Activated naive CD8-positive, alpha-beta T cell treated with anti-CD3 and anti-CD28 coated beads, Interleukin-2, amount 50 U/mL, for 24 hours (primary cell): ENCODE measurements around the gene AGPS.
"Not testable (repeated sequence)": the region's sequence is repeated elsewhere in the genome, so short reads cannot be mapped to it uniquely, and the experiment has no call there.

Source experiments
- ATAC-seq: fragments of 150-1000 bp; cut with Tn5 transposase; one replicate; pipeline ENCODE4 v1.10.0; 2021
- DNase-seq: peaks from one replicate; pipeline ENCODE4 v3.0.0; 2021
- H3K27ac Mint-ChIP-seq: one replicate; pipeline ENCODE4 v1.8.0; 2021; ENCODE audit warnings: mild to moderate bottlenecking, mixed read lengths
- H3K27me3 Mint-ChIP-seq: one replicate; pipeline ENCODE4 v1.8.0; 2021; ENCODE audit warnings: mixed read lengths
- H3K36me3 Mint-ChIP-seq: one replicate; pipeline ENCODE4 v1.8.0; 2021; ENCODE audit warnings: low read depth, mixed read lengths
- H3K4me1 Mint-ChIP-seq: one replicate; pipeline ENCODE4 v1.8.0; 2021; ENCODE audit warnings: mixed read lengths
- H3K4me3 Mint-ChIP-seq: one replicate; pipeline ENCODE4 v1.8.0; 2021; ENCODE audit warnings: mild to moderate bottlenecking, moderate library complexity, mixed read lengths
- H3K9me3 Mint-ChIP-seq: one replicate; pipeline ENCODE4 v1.8.0; 2021; ENCODE audit warnings: mixed read lengths

Gene AGPS

GRCh38 chr2:177397481-177398289, 5.1 kb downstream of the AGPS start:
- Mint-ChIP-seq H3K4me3 (peak overlapping the region; percentile 9), H3K27me3 (no peaks in the 10 kb centered on the region), H3K27ac (peak overlapping the region; percentile 67)

GRCh38 chr2:177398290-177398683, 5.7 kb downstream of the AGPS start:
- no peak overlapping the region for H3K4me3 Mint-ChIP-seq
- peaks cover 20% of the 10 kb centered on the region for H3K36me3 Mint-ChIP-seq
- peaks cover 76% of the 10 kb centered on the region for H3K4me1 Mint-ChIP-seq
- ATAC-seq (no peak), DNase-seq (no peak)
- no peaks in the 10 kb centered on the region for H3K9me3 Mint-ChIP-seq
- H3K27ac Mint-ChIP-seq = no peak overlapping the region
- H3K27me3 Mint-ChIP-seq = no peaks in the 10 kb centered on the region

More at GRCh38 chr2:177397481-177398289, 5.1 kb downstream of the AGPS start:
- Mint-ChIP-seq H3K36me3 (peaks cover 24% of the 10 kb centered on the region), H3K9me3 (no peaks in the 10 kb centered on the region), H3K4me1 (peaks cover 75% of the 10 kb centered on the region)
- DNase-seq (no peak), ATAC-seq (no peak)

GRCh38 chr2:177398791-177399190, 6.2 kb downstream of the AGPS start:
- H3K27me3 Mint-ChIP-seq = no peaks in the 10 kb centered on the region
- DNase-seq (no peak), ATAC-seq (no peak)
- no peak overlapping the region for H3K27ac Mint-ChIP-seq
- H3K9me3 Mint-ChIP-seq = no peaks in the 10 kb centered on the region
- H3K4me1 Mint-ChIP-seq = peaks cover 72% of the 10 kb centered on the region
- peaks cover 16% of the 10 kb centered on the region for H3K36me3 Mint-ChIP-seq
- no peak overlapping the region for H3K4me3 Mint-ChIP-seq

GRCh38 chr2:177399376-177399775, 6.8 kb downstream of the AGPS start:
- H3K36me3 Mint-ChIP-seq = peaks cover 12% of the 10 kb centered on the region
- H3K4me1 Mint-ChIP-seq = peaks cover 72% of the 10 kb centered on the region
- no peak overlapping the region for H3K4me3 Mint-ChIP-seq
- DNase-seq (no peak), ATAC-seq (no peak)
- no peak overlapping the region for H3K27ac Mint-ChIP-seq
- no peaks in the 10 kb centered on the region for H3K27me3 Mint-ChIP-seq
- H3K9me3 Mint-ChIP-seq = no peaks in the 10 kb centered on the region

- Mint-ChIP-seq H3K4me3 (no peak overlapping the region), H3K9me3 (no peaks in the 10 kb centered on the region), H3K36me3 (peaks cover 12% of the 10 kb centered on the region), H3K27me3 (no peaks in the 10 kb centered on the region), H3K4me1 (peaks cover 64% of the 10 kb centered on the region), H3K27ac (no peak overlapping the region)
- ATAC-seq (no peak), DNase-seq (no peak)
Observed at GRCh38 chr2:177400337-177400923, 7.9 kb downstream of the AGPS start.

- no peaks in the 10 kb centered on the region for H3K27me3 Mint-ChIP-seq
- H3K4me1 Mint-ChIP-seq = peaks cover 61% of the 10 kb centered on the region
- H3K4me3 Mint-ChIP-seq = no peak overlapping the region
- no peaks in the 10 kb centered on the region for H3K9me3 Mint-ChIP-seq
- peaks cover 7% of the 10 kb centered on the region for H3K36me3 Mint-ChIP-seq
- DNase-seq (no peak), ATAC-seq (no peak)
- H3K27ac Mint-ChIP-seq = no peak overlapping the region
Observed at GRCh38 chr2:177402096-177402495, 9.5 kb downstream of the AGPS start.

GRCh38 chr2:177403838-177404237, 11.3 kb downstream of the AGPS start:
- no peak for DNase-seq
- peaks cover 49% of the 10 kb centered on the region for H3K4me1 Mint-ChIP-seq
- H3K9me3 Mint-ChIP-seq = no peaks in the 10 kb centered on the region
- no peak overlapping the region for H3K4me3 Mint-ChIP-seq
- H3K36me3 Mint-ChIP-seq = peaks cover 6% of the 10 kb centered on the region
- H3K27ac Mint-ChIP-seq = no peak overlapping the region
- no peak for ATAC-seq
- no peaks in the 10 kb centered on the region for H3K27me3 Mint-ChIP-seq

GRCh38 chr2:177404243-177404642, 11.7 kb downstream of the AGPS start:
- no peaks in the 10 kb centered on the region for H3K9me3 Mint-ChIP-seq
- H3K27me3 Mint-ChIP-seq = no peaks in the 10 kb centered on the region
- H3K27ac Mint-ChIP-seq = no peak overlapping the region
- peaks cover 45% of the 10 kb centered on the region for H3K4me1 Mint-ChIP-seq
- ATAC-seq = no peak
- H3K4me3 Mint-ChIP-seq = no peak overlapping the region
- DNase-seq = no peak
- H3K36me3 Mint-ChIP-seq = peaks cover 6% of the 10 kb centered on the region

GRCh38 chr2:177405029-177405692, 12.6 kb downstream of the AGPS start:
- H3K4me1 Mint-ChIP-seq = peaks cover 39% of the 10 kb centered on the region
- no peaks in the 10 kb centered on the region for H3K27me3 Mint-ChIP-seq

GRCh38 chr2:177406182-177406581, 13.6 kb downstream of the AGPS start:
- Mint-ChIP-seq H3K27me3 (no peaks in the 10 kb centered on the region), H3K27ac (no peak overlapping the region)

More at GRCh38 chr2:177405029-177405692, 12.6 kb downstream of the AGPS start:
- DNase-seq = no peak
- peaks cover 11% of the 10 kb centered on the region for H3K36me3 Mint-ChIP-seq
- no peak for ATAC-seq
- H3K9me3 Mint-ChIP-seq = no peaks in the 10 kb centered on the region
- no peak overlapping the region for H3K27ac Mint-ChIP-seq
- no peak overlapping the region for H3K4me3 Mint-ChIP-seq

GRCh38 chr2:177407031-177407430, 14.5 kb downstream of the AGPS start:
- no peak for DNase-seq
- H3K4me1 Mint-ChIP-seq = peaks cover 30% of the 10 kb centered on the region
- no peaks in the 10 kb centered on the region for H3K27me3 Mint-ChIP-seq
- no peak overlapping the region for H3K4me3 Mint-ChIP-seq
- no peak overlapping the region for H3K27ac Mint-ChIP-seq
- no peak for ATAC-seq
- peaks cover 11% of the 10 kb centered on the region for H3K36me3 Mint-ChIP-seq
- H3K9me3 Mint-ChIP-seq = no peaks in the 10 kb centered on the region

More at GRCh38 chr2:177406182-177406581, 13.6 kb downstream of the AGPS start:
- Mint-ChIP-seq H3K4me1 (peaks cover 31% of the 10 kb centered on the region), H3K9me3 (no peaks in the 10 kb centered on the region), H3K4me3 (no peak overlapping the region), H3K36me3 (peaks cover 11% of the 10 kb centered on the region)
- ATAC-seq (no peak), DNase-seq (no peak)

GRCh38 chr2:177410629-177411028, 18.1 kb downstream of the AGPS start:
- DNase-seq, H3K27ac Mint-ChIP-seq: not testable (repeated sequence)
- H3K4me1 Mint-ChIP-seq = peaks cover 43% of the 10 kb centered on the region

GRCh38 chr2:177413703-177414102, 21.1 kb downstream of the AGPS start:
- peak; percentile 57 for ATAC-seq
- H3K27ac Mint-ChIP-seq = peak overlapping the region; percentile 2

More at GRCh38 chr2:177410629-177411028, 18.1 kb downstream of the AGPS start:
- H3K36me3 Mint-ChIP-seq = peaks cover 12% of the 10 kb centered on the region
- not testable (repeated sequence) for H3K27me3 Mint-ChIP-seq, H3K4me3 Mint-ChIP-seq, H3K9me3 Mint-ChIP-seq, ATAC-seq

GRCh38 chr2:177419274-177419673, 26.7 kb downstream of the AGPS start:
- ATAC-seq (no peak), DNase-seq (no peak)
- no peaks in the 10 kb centered on the region for H3K9me3 Mint-ChIP-seq
- peak overlapping the region; percentile 18 for H3K27ac Mint-ChIP-seq
- peaks cover 29% of the 10 kb centered on the region for H3K4me1 Mint-ChIP-seq
- H3K27me3 Mint-ChIP-seq = no peaks in the 10 kb centered on the region
- no peak overlapping the region for H3K4me3 Mint-ChIP-seq
- peaks cover 8% of the 10 kb centered on the region for H3K36me3 Mint-ChIP-seq

More at GRCh38 chr2:177413703-177414102, 21.1 kb downstream of the AGPS start:
- no peak for DNase-seq
- no peaks in the 10 kb centered on the region for H3K9me3 Mint-ChIP-seq
- peaks cover 34% of the 10 kb centered on the region for H3K4me1 Mint-ChIP-seq
- H3K36me3 Mint-ChIP-seq = peaks cover 9% of the 10 kb centered on the region
- H3K4me3 Mint-ChIP-seq = no peak overlapping the region
- no peaks in the 10 kb centered on the region for H3K27me3 Mint-ChIP-seq

GRCh38 chr2:177422271-177422670, 29.7 kb downstream of the AGPS start:
- H3K9me3 Mint-ChIP-seq = peaks cover 14% of the 10 kb centered on the region
- H3K4me1 Mint-ChIP-seq = peaks cover 23% of the 10 kb centered on the region
- DNase-seq (no peak), ATAC-seq (no peak)
- H3K27me3 Mint-ChIP-seq = no peaks in the 10 kb centered on the region
- H3K27ac Mint-ChIP-seq = no peak overlapping the region
- no peak overlapping the region for H3K4me3 Mint-ChIP-seq
- H3K36me3 Mint-ChIP-seq = peaks cover 31% of the 10 kb centered on the region
